Bronchial epithelial cell (primary cell): ENCODE results near the gene GMDS. TPM values are rescaled to one million over a fixed set of nuclear protein-coding genes. Genes with fewer than 3 reads are reported as not detected.

Experiments
- DNase-seq: peaks from one replicate; pipeline ENCODE4 v3.0.0-alpha.2; 2010; ENCODE audit warnings: low read depth
- FAIRE-seq: peaks from 2 replicates; lab custom pipeline; 2011; peaks lifted over from hg19 to GRCh38; lab: Jason Lieb, UNC
- H3K27me3 ChIP-seq: 2 replicates; pipeline ENCODE4 v1.5.1; 2011; ENCODE audit warnings: low read length; ENCODE audit not compliant: control insufficient read depth, insufficient read depth
- H3K36me3 ChIP-seq: 2 replicates; pipeline ENCODE4 v1.5.1; 2011; ENCODE audit warnings: low read length; ENCODE audit not compliant: control insufficient read depth, insufficient read depth
- H3K4me3 ChIP-seq: 2 replicates; pipeline ENCODE4 v1.5.1; 2011; ENCODE audit warnings: mild to moderate bottlenecking, low read depth, low read length, control low read depth
- CTCF ChIP-seq: IDR thresholded peaks from 2 replicates; pipeline ENCODE4 v1.5.1; 2011; ENCODE audit warnings: mild to moderate bottlenecking, moderate library complexity, low read length, control low read depth, inconsistent platforms; ENCODE audit not compliant: insufficient read depth, severe bottlenecking
- total RNA-seq: library from RNA; depleted of rRNA; stranded (reverse); fragments of >200 nt; gene quantifications from 2 replicates; pipeline ENCODE4 v1.2.1, GENCODE V29; 2014

Gene GMDS
- total RNA-seq, 1 donor from 2014 or later, result 8.2 TPM

GRCh38 chr6:1904466-1904799 is 341.0 kb downstream of the GMDS start:
- FAIRE-seq (no peak), DNase-seq (no peak)
- H3K36me3 ChIP-seq, result no peaks in the 10 kb centered on the region
- no peak for TF ChIP-seq CTCF
- H3K27me3 ChIP-seq, result no peaks in the 10 kb centered on the region
- H3K4me3 ChIP-seq, result no peak overlapping the region

- Histone ChIP-seq H3K27me3 (no peaks in the 10 kb centered on the region), H3K4me3 (no peak overlapping the region), H3K36me3 (no peaks in the 10 kb centered on the region)
- no peak for FAIRE-seq
- TF ChIP-seq CTCF, result no peak
- DNase-seq, result no peak
Observed at GRCh38 chr6:1903780-1904465, 341.5 kb downstream of the GMDS start.

- H3K36me3 ChIP-seq, result no peaks in the 10 kb centered on the region
- DNase-seq, result peak; percentile 54
- TF ChIP-seq CTCF, result no peak
- H3K27me3 ChIP-seq, result no peaks in the 10 kb centered on the region
- no peak for FAIRE-seq
- H3K4me3 ChIP-seq, result no peak overlapping the region
Observed at GRCh38 chr6:1901556-1901955, 343.8 kb downstream of the GMDS start.

GRCh38 chr6:1896897-1897296 is 348.5 kb downstream of the GMDS start:
- no peak for FAIRE-seq
- no peak for DNase-seq
- Histone ChIP-seq H3K27me3 (no peaks in the 10 kb centered on the region), H3K4me3 (no peak overlapping the region), H3K36me3 (no peaks in the 10 kb centered on the region)
- no peak for TF ChIP-seq CTCF

- no peak for FAIRE-seq
- Histone ChIP-seq H3K36me3 (no peaks in the 10 kb centered on the region), H3K27me3 (no peaks in the 10 kb centered on the region), H3K4me3 (no peak overlapping the region)
- TF ChIP-seq CTCF, result no peak
- DNase-seq, result no peak
Observed at GRCh38 chr6:1895721-1896120, 349.7 kb downstream of the GMDS start.

- Histone ChIP-seq H3K36me3 (no peaks in the 10 kb centered on the region), H3K4me3 (no peak overlapping the region), H3K27me3 (no peaks in the 10 kb centered on the region)
- FAIRE-seq (no peak), DNase-seq (peak; percentile 75)
- TF ChIP-seq CTCF, result no peak
Observed at GRCh38 chr6:1894954-1895353, 350.5 kb downstream of the GMDS start.
